GM23338 (cell line): ENCODE results near the gene FAM20C. TPM values are rescaled to one million over a fixed set of nuclear protein-coding genes. Genes with fewer than 3 reads are reported as not detected.

Experiments used
- ATAC-seq: fragments of 200-7000 bp; cut with Tn5 transposase; 3 replicates; pipeline ENCODE4 v1.9.1; 2020
- DNase-seq: peaks from one replicate; pipeline ENCODE4 v3.0.0-alpha.2; 2015; ENCODE audit warnings: low spot score
- H2AFZ ChIP-seq: fragments of 200-600 bp; sonication (generic); 2 replicates; pipeline ENCODE4 v1.8.0; 2016; ENCODE audit warnings: antibody characterized with exemption, mild to moderate bottlenecking, moderate library complexity
- H3F3A ChIP-seq: fragments of 200-600 bp; sonication (generic); replicated peaks from 2 replicates; pipeline ENCODE4 v1.8.0; 2017; ENCODE audit warnings: antibody characterized with exemption, mixed run types, low read depth
- H3K27ac ChIP-seq: fragments of 200-600 bp; sonication (generic); 2 replicates; pipeline ENCODE4 v1.6.1; 2016; ENCODE audit warnings: low read depth
- H3K27me3 ChIP-seq: fragments of 200-600 bp; sonication (generic); 2 replicates; pipeline ENCODE4 v1.8.0; 2016; ENCODE audit warnings: mild to moderate bottlenecking, mixed run types, moderate library complexity; ENCODE audit not compliant: insufficient read depth
- H3K36me3 ChIP-seq: fragments of 200-600 bp; sonication (generic); 2 replicates; pipeline ENCODE4 v1.8.0; 2016; ENCODE audit warnings: mild to moderate bottlenecking; ENCODE audit not compliant: insufficient read depth
- H3K4me1 ChIP-seq: fragments of 200-600 bp; sonication (generic); 2 replicates; pipeline ENCODE4 v1.8.0; 2016; ENCODE audit warnings: mild to moderate bottlenecking, moderate library complexity; ENCODE audit not compliant: insufficient read depth
- H3K4me2 ChIP-seq: fragments of 200-600 bp; sonication (generic); 2 replicates; pipeline ENCODE4 v1.7.1; 2017; ENCODE audit warnings: mixed run types
- H3K4me3 ChIP-seq: fragments of 200-600 bp; sonication (generic); 2 replicates; pipeline ENCODE4 v1.6.1; 2016; ENCODE audit warnings: mixed run types
- H3K79me2 ChIP-seq: fragments of 200-600 bp; sonication (generic); replicated peaks from 2 replicates; pipeline ENCODE4 v1.8.0; 2017; ENCODE audit warnings: mild to moderate bottlenecking; ENCODE audit not compliant: insufficient read depth
- H3K9me2 ChIP-seq: fragments of 200-600 bp; sonication (generic); 2 replicates; pipeline ENCODE4 v1.8.0; 2017; ENCODE audit not compliant: insufficient read depth
- H4K20me1 ChIP-seq: fragments of 200-600 bp; sonication (generic); replicated peaks from 2 replicates; pipeline ENCODE4 v1.8.0; 2017; ENCODE audit warnings: mild to moderate bottlenecking; ENCODE audit not compliant: insufficient read depth
- H3K27ac Mint-ChIP-seq: 2 replicates; pipeline ENCODE4 v1.8.0; 2020; ENCODE audit warnings: inconsistent platforms, mild to moderate bottlenecking, moderate library complexity, mixed read lengths
- H3K27me3 Mint-ChIP-seq: 3 replicates; pipeline ENCODE4 v1.8.0; 2022; ENCODE audit warnings: low read depth, mild to moderate bottlenecking, moderate library complexity, mixed read lengths, inconsistent platforms; ENCODE audit not compliant: insufficient read depth, poor library complexity
- H3K36me3 Mint-ChIP-seq: 3 replicates; pipeline ENCODE4 v1.8.0; 2021; ENCODE audit warnings: low read depth, mild to moderate bottlenecking, inconsistent platforms, moderate library complexity, mixed read lengths
- H3K4me1 Mint-ChIP-seq: 3 replicates; pipeline ENCODE4 v1.8.0; 2020; ENCODE audit warnings: mild to moderate bottlenecking, inconsistent platforms, mixed read lengths
- H3K4me3 Mint-ChIP-seq: 3 replicates; pipeline ENCODE4 v1.8.0; 2021; ENCODE audit warnings: moderate library complexity, mild to moderate bottlenecking, inconsistent platforms, mixed read lengths
- H3K9me3 Mint-ChIP-seq: 3 replicates; pipeline ENCODE4 v1.8.0; 2020; ENCODE audit warnings: moderate library complexity, mild to moderate bottlenecking, inconsistent platforms, mixed read lengths
- CREB1 ChIP-seq: fragments of 250-450 bp; sonication (Bioruptor Pico); IDR thresholded peaks from 2 replicates; pipeline ENCODE4 v1.5.0; 2020; ENCODE audit warnings: low read depth, mild to moderate bottlenecking, moderate library complexity
- CTCF ChIP-seq, 2 experiments: fragments of 200-600 bp in 1 of 2; sonication (generic) in 1 of 2; conservative IDR thresholded peaks; 2 replicates each; pipeline versions ENCODE4 v1.5.1 to v1.6.1; 2016 to 2017; ENCODE audit warnings: antibody characterized with exemption in 2 of 2, low read depth in 2 of 2, mild to moderate bottlenecking in 2 of 2, moderate library complexity in 1 of 2
- ETS1 ChIP-seq: IDR thresholded peaks from 2 replicates; pipeline ENCODE4 v1.6.1; 2016; ENCODE audit warnings: antibody characterized with exemption
- EZH2 ChIP-seq: fragments of 200-600 bp; sonication (generic); IDR thresholded peaks from one replicate; pipeline ENCODE4 v1.8.0; 2017; ENCODE audit warnings: antibody characterized with exemption, mild to moderate bottlenecking, low read depth; ENCODE audit not compliant: unreplicated experiment
- EZH2phosphoT487 ChIP-seq: fragments of 200-600 bp; sonication (generic); IDR thresholded peaks from one replicate; pipeline ENCODE4 v1.8.1; 2018; ENCODE audit warnings: antibody characterized with exemption; ENCODE audit not compliant: unreplicated experiment
- JUNB ChIP-seq: IDR thresholded peaks from one replicate; pipeline ENCODE4 v1.6.1; 2016; ENCODE audit warnings: antibody characterized with exemption; ENCODE audit not compliant: unreplicated experiment
- NANOG ChIP-seq: IDR thresholded peaks from 2 replicates; pipeline ENCODE4 v1.6.1; 2016; ENCODE audit warnings: antibody characterized with exemption, borderline replicate concordance
- REST ChIP-seq: IDR thresholded peaks from one replicate; pipeline ENCODE4 v1.6.1; 2018; ENCODE audit warnings: antibody characterized with exemption; ENCODE audit not compliant: unreplicated experiment
- STAT1 ChIP-seq: IDR thresholded peaks from one replicate; pipeline ENCODE4 v1.6.1; 2016; ENCODE audit warnings: antibody characterized with exemption; ENCODE audit not compliant: unreplicated experiment
- ZNF114 ChIP-seq: fragments of 250-450 bp; sonication (Bioruptor Pico); IDR thresholded peaks from 2 replicates; pipeline ENCODE4 v1.5.0; 2020; ENCODE audit warnings: mild to moderate bottlenecking, moderate library complexity
- ZNF331 ChIP-seq: fragments of 250-450 bp; sonication (Bioruptor Pico); IDR thresholded peaks from 2 replicates; pipeline ENCODE4 v1.5.0; 2020; ENCODE audit warnings: low read depth, mild to moderate bottlenecking, moderate library complexity
- ZNF462 ChIP-seq: fragments of 250-450 bp; sonication (Bioruptor Pico); IDR thresholded peaks from 2 replicates; pipeline ENCODE4 v1.5.0; 2020; ENCODE audit warnings: mild to moderate bottlenecking, moderate library complexity
- polyA plus RNA-seq: library from polyadenylated mRNA; unstranded; fragments of >200 nt; fragmentation: Nextera tagmentation; extraction: Ambion mirVana; gene quantifications from 2 replicates; pipeline ENCODE4 v1.2.1, GENCODE V29; 2016
- total RNA-seq: library from RNA; depleted of rRNA; stranded (reverse); fragments of >200 nt; shearing (Covaris generic); gene quantifications from 2 replicates; pipeline ENCODE4 v1.2.3, GENCODE V29; 2014

The FAM20C gene
- total and polyA plus RNA-seq, 2 experiments from 2014 or later, result 7.6 to 24.8 TPM

- Histone ChIP-seq H3K9me2 (no peaks in the 10 kb centered on the region), H3K36me3 (no peaks in the 10 kb centered on the region), H3K27ac (no peak overlapping the region), H4K20me1 (0 out of 2 replicates have a peak, but pooled peaks cover 4% of the 10 kb centered on the region), H2AFZ (no peak overlapping the region), H3K4me3 (no peak overlapping the region), H3K79me2 (peaks cover 11% of the 10 kb centered on the region), H3F3A (no peaks in the 10 kb centered on the region), H3K4me2 (no peak overlapping the region), H3K4me1 (no peaks in the 10 kb centered on the region), H3K27me3 (no peaks in the 10 kb centered on the region)
- H3K4me1 Mint-ChIP-seq, result peaks cover 14% of the 10 kb centered on the region
- no peak for DNase-seq
- H3K27ac Mint-ChIP-seq, result no peak overlapping the region
- TF ChIP-seq REST (no peak), NANOG (no peak), EZH2phosphoT487 (no peak), EZH2 (no peak), ZNF331 (no peak), STAT1 (no peak), ETS1 (no peak), CREB1 (CRISPR knock-in tag) (no peak), ZNF114 (no peak), JUNB (no peak), CTCF (conservative IDR thresholded peaks at IDR 0.05; ENCODE audit: low read depth in 2 of 2) (no peak), ZNF462 (CRISPR knock-in tag) (no peak)
- peaks cover 11% of the 10 kb centered on the region for H3K27me3 Mint-ChIP-seq
- ATAC-seq, result no peak
- H3K4me3 Mint-ChIP-seq, result no peak overlapping the region
- no peaks in the 10 kb centered on the region for H3K9me3 Mint-ChIP-seq
- peaks cover 28% of the 10 kb centered on the region for H3K36me3 Mint-ChIP-seq
Observed at GRCh38 chr7:217781-218180, 25.4 kb downstream of the FAM20C start.
